Common myeloid progenitor, CD34-positive (primary cell): ENCODE results near the gene ALPP.
"Not testable (repeated sequence)": the region's sequence is repeated elsewhere in the genome, so short reads cannot be mapped to it uniquely, and the experiment has no call there.

Source experiments
- CTCF ChIA-PET: fragments of 350-600 bp; sonication (Branson Sonifier 250); formaldehyde crosslinking; loops from one replicate; lab custom pipeline; 2021; ENCODE audit warnings: antibody characterized with exemption; lab: Charles Lee
- POLR2A ChIA-PET: fragments of 350-600 bp; sonication (Branson Sonifier 250); formaldehyde crosslinking; loops from one replicate; lab custom pipeline; 2021; ENCODE audit warnings: antibody characterized with exemption; lab: Charles Lee
- DNase-seq, 3 donors: peaks; one replicate each; pipeline versions ENCODE4 v3.0.0 to v3.0.0-alpha.2; 2013
- H3K27ac ChIP-seq, 2 experiments: 1 replicate in 1 of 2; 2 replicates in 1 of 2; pipeline ENCODE4 v1.7.0; 2013; ENCODE audit warnings: inconsistent platforms in 2 of 2, low read length in 2 of 2, mild to moderate bottlenecking in 2 of 2, low read depth in 1 of 2, moderate library complexity in 1 of 2; ENCODE audit not compliant: severe bottlenecking in 2 of 2, insufficient read depth in 1 of 2, poor library complexity in 1 of 2
- H3K27me3 ChIP-seq, 5 experiments: replicated peaks in 2 of 5; 1 replicate in 3 of 5; 2 replicates in 2 of 5; pipeline versions ENCODE4 v1.6.1 to v1.7.0; 2013; ENCODE audit warnings: low read length in 4 of 5, mild to moderate bottlenecking in 2 of 5, moderate library complexity in 2 of 5, inconsistent platforms in 1 of 5; ENCODE audit not compliant: insufficient read depth in 5 of 5, control insufficient read depth in 4 of 5
- H3K36me3 ChIP-seq, 4 experiments: 1 replicate in 2 of 4; 2 replicates in 2 of 4; pipeline versions ENCODE4 v1.6.1 to v1.7.0; 2013; ENCODE audit warnings: low read length in 3 of 4, control low read depth in 1 of 4, mild to moderate bottlenecking in 1 of 4; ENCODE audit not compliant: control insufficient read depth in 4 of 4, insufficient read depth in 4 of 4
- H3K4me1 ChIP-seq, 4 experiments: 1 replicate in 3 of 4; 2 replicates in 1 of 4; pipeline versions ENCODE4 v1.6.1 to v1.7.1; 2013; ENCODE audit warnings: low read length in 3 of 4, mild to moderate bottlenecking in 3 of 4, control low read depth in 1 of 4, inconsistent platforms in 1 of 4, moderate library complexity in 1 of 4; ENCODE audit not compliant: control insufficient read depth in 4 of 4, insufficient read depth in 4 of 4; ENCODE audit errors: control extremely low read depth in 1 of 4
- H3K4me3 ChIP-seq, 7 experiments: 1 replicate in 4 of 7; 2 replicates in 3 of 7; pipeline versions ENCODE4 v1.5.1 to v1.7.0; 2013; ENCODE audit warnings: mild to moderate bottlenecking in 7 of 7, low read length in 6 of 7, moderate library complexity in 6 of 7, inconsistent platforms in 2 of 7, low read depth in 2 of 7, control low read depth in 1 of 7; ENCODE audit not compliant: insufficient read depth in 4 of 7, control insufficient read depth in 1 of 7; ENCODE audit errors: extremely low read depth in 1 of 7
- H3K9me3 ChIP-seq, 5 experiments: 1 replicate in 4 of 5; 2 replicates in 1 of 5; pipeline versions ENCODE4 v1.6.1 to v1.7.1; 2013; ENCODE audit warnings: low read length in 4 of 5, mild to moderate bottlenecking in 2 of 5, inconsistent platforms in 1 of 5, low read depth in 1 of 5, moderate library complexity in 1 of 5; ENCODE audit not compliant: control insufficient read depth in 4 of 5, insufficient read depth in 2 of 5; ENCODE audit errors: control extremely low read depth in 1 of 5
- WGBS: methylation state at CpG from one replicate; pipeline ENCODE4 v1.1.5; 2013; ENCODE audit not compliant: insufficient coverage; 5-methylcytosine and 5-hydroxymethylcytosine counted together

ALPP gene

DNA sequence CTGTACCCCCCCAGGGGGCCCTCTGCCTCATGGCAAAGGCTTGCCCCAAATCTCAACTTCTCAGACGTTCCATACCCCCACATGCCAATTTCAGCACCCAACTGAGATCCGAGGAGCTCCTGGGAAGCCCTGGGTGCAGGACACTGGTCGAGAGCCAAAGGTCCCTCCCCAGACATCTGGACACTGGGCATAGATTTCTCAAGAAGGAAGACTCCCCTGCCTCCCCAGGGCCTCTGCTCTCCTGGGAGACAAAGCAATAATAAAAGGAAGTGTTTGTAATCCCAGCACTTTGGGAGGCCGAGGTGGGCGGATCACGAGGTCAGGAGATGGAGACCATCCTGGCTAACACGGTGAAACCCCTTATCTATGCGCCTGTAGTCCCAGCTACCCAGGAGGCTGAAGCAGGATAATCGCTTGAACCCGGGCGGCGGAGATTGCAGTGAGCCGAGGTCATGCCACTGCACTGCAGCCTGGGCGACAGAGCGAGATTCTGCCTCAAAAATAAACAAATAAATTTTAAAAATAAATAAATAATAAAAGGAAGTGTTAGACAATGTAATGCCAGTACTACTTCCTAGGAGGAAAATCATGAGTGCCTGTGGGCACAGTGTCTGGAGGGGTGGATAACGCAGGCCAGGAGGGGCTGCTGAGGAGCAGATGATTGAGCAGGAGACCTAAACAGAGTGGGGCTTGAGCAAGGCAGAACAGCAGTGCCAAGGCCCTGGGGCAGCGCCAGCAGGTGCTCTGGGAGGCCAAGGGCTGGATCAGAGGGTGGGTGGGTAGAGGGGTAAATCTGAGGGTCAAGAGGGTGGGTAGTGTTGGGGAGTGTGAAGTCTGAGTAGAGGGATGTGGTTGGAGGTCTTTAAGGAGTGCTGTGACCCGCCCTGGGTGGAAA, 4.0 kb downstream of the ALPP start:
- Histone ChIP-seq H3K27me3 (peaks cover 0 to 18% (median 0%) of the 10 kb centered on the region in 5 experiments), H3K36me3 (no peaks in the 10 kb centered on the region), H3K9me3 (no peaks in the 10 kb centered on the region), H3K27ac (no peak overlapping the region), H3K4me3 (no peak overlapping the region), H3K4me1 (peaks cover 0 to 26% (median 16%) of the 10 kb centered on the region in 4 experiments)
- ChIA-PET CTCF (interaction anchor here (0.5 to 1.0 kb wide), 5 partner anchors 13 to 39 kb away, joined by 3 to 5 read pairs (median 3); no protein-coding TSS in a partner anchor), POLR2A (no interaction called here)
- no peak for DNase-seq
- WGBS = 84% methylated on average over 9 of the region's 18 CpGs

GRCh38 chr2:232384466-232384865, 5.9 kb downstream of the ALPP start:
- Histone ChIP-seq H3K27ac (no peak overlapping the region), H3K36me3 (no peaks in the 10 kb centered on the region), H3K27me3 (peaks cover 0 to 22% (median 0%) of the 10 kb centered on the region in 5 experiments), H3K4me3 (no peak overlapping the region), H3K4me1 (peaks cover 0 to 33% (median 17%) of the 10 kb centered on the region in 4 experiments), H3K9me3 (no peaks in the 10 kb centered on the region)
- peak in 1 of 3 donors; percentile 28 for DNase-seq
- CTCF ChIA-PET = interaction anchor here (1.0 to 2.4 kb wide), 6 partner anchors 10 to 484 kb away, joined by 3 to 7 read pairs (median 4); no protein-coding TSS in a partner anchor
- WGBS = 92% methylated on average over 1 of the region's 1 CpG
- POLR2A ChIA-PET = no interaction called here

GRCh38 chr2:232385058-232385457, 6.5 kb downstream of the ALPP start:
- H3K27ac ChIP-seq, POLR2A ChIA-PET, H3K9me3 ChIP-seq, H3K36me3 ChIP-seq, H3K4me3 ChIP-seq, DNase-seq: not testable (repeated sequence)
- Histone ChIP-seq H3K4me1 (peaks cover 0 to 38% (median 18%) of the 10 kb centered on the region in 4 experiments), H3K27me3 (peaks cover 0 to 22% (median 0%) of the 10 kb centered on the region in 5 experiments)
- CTCF ChIA-PET = interaction anchor here (1.0 to 2.4 kb wide), 5 partner anchors 11 to 484 kb away, joined by 3 to 7 read pairs (median 4); no protein-coding TSS in a partner anchor

- WGBS = 36% methylated on average over 23 of the region's 24 CpGs
- no peaks in the 10 kb centered on the region for H3K9me3 ChIP-seq
- H3K4me3 ChIP-seq = peak overlapping the region in 2 of 7 experiments; percentile 32 to 58
- DNase-seq = peak; percentile 71 to 90 (median 82)
- ChIA-PET POLR2A (interaction anchor here (0.7 kb wide), 1 partner anchor 249 kb away, joined by 3 read pairs; no protein-coding TSS in a partner anchor), CTCF (interaction anchor here (1.0 to 2.4 kb wide), 5 partner anchors 11 to 53 kb away, joined by 3 to 7 read pairs (median 4); no protein-coding TSS in a partner anchor)
- peaks cover 0 to 46% (median 24%) of the 10 kb centered on the region in 4 experiments for H3K4me1 ChIP-seq
- H3K36me3 ChIP-seq = no peaks in the 10 kb centered on the region
- no peak overlapping the region for H3K27ac ChIP-seq
- H3K27me3 ChIP-seq = peaks cover 0 to 26% (median 0%) of the 10 kb centered on the region in 5 experiments
Observed at GRCh38 chr2:232385660-232386489, 7.3 kb downstream of the ALPP start.

DNA sequence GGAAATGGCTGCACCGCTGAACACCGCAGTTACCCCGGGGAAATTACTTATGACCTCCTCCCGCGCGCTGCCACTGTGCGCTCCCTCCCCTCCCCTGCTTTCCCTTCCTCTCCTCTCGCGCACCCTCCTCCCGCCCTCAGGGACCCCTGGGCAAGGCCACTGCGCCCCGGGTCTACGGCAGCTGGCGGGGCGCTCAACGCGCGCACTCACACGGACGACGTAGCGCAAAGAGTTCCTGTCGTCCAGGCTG, 7.9 kb downstream of the ALPP start:
- Histone ChIP-seq H3K4me3 (peak overlapping the region in 3 of 7 experiments; percentile 32 to 58 (median 36)), H3K9me3 (no peaks in the 10 kb centered on the region), H3K27me3 (peaks cover 0 to 27% (median 0%) of the 10 kb centered on the region in 5 experiments), H3K4me1 (peaks cover 0 to 49% (median 26%) of the 10 kb centered on the region in 4 experiments), H3K36me3 (no peaks in the 10 kb centered on the region), H3K27ac (no peak overlapping the region)
- peak in 1 of 3 donors; percentile 42 for DNase-seq
- POLR2A ChIA-PET = interaction anchor here (0.7 kb wide), 1 partner anchor 250 kb away, joined by 3 read pairs; no protein-coding TSS in a partner anchor
- WGBS = 77% methylated on average over 15 of the region's 23 CpGs
- CTCF ChIA-PET = interaction anchor here (0.6 to 2.4 kb wide), 5 partner anchors 12 to 56 kb away, joined by 3 to 7 read pairs (median 3); no protein-coding TSS in a partner anchor

- ChIA-PET POLR2A (interaction anchor here (0.7 kb wide), 1 partner anchor 250 kb away, joined by 3 read pairs; no protein-coding TSS in a partner anchor), CTCF (interaction anchor here (0.6 to 2.4 kb wide), 3 partner anchors 12 to 57 kb away, joined by 3 to 7 read pairs (median 5); no protein-coding TSS in a partner anchor)
- DNase-seq = no peak
- Histone ChIP-seq H3K27me3 (peaks cover 0 to 27% (median 0%) of the 10 kb centered on the region in 5 experiments), H3K36me3 (no peaks in the 10 kb centered on the region), H3K4me3 (peak overlapping the region in 2 of 7 experiments; percentile 36 to 58), H3K27ac (no peak overlapping the region), H3K9me3 (no peaks in the 10 kb centered on the region), H3K4me1 (peaks cover 0 to 50% (median 27%) of the 10 kb centered on the region in 4 experiments)
- WGBS = 90% methylated on average over 75 of the region's 75 CpGs
Observed at GRCh38 chr2:232386740-232387450, 8.3 kb downstream of the ALPP start.
